Right kidney (tissue), 9 donors: ENCODE data around the gene EEF1E1.
A peak's percentile ranks its signal among the peaks of the same experiment; 100 is the strongest.

Experiments
- DNase-seq: peaks from one replicate; pipeline ENCODE4 v3.0.0-alpha.2; 2016
- long read RNA-seq, 8 donors: transcript quantifications; one replicate each; lab custom pipeline, GENCODE V29; 2026

Gene EEF1E1
- long read RNA-seq, donor 1, transcript EEF1E1-201 (4 exons, 1,077 nt): major isoform, 53 of 106 reads
- long read RNA-seq, donor 1, transcript EEF1E1-205 (3 exons, 654 nt): minor isoform, 10 of 106 reads
- long read RNA-seq, donor 1, partial matches to known transcripts: 36 of 106 reads
- long read RNA-seq, donor 1, other reads (novel, unspliced or antisense): 5 of 106 reads
- long read RNA-seq, donor 2, transcript EEF1E1-201 (4 exons, 1,077 nt): major isoform, 28 of 44 reads
- long read RNA-seq, donor 2, transcript EEF1E1-205 (3 exons, 654 nt): minor isoform, 6 of 44 reads
- long read RNA-seq, donor 2, partial matches to known transcripts: 10 of 44 reads
- long read RNA-seq, donor 2, other reads (novel, unspliced or antisense): 0 of 44 reads
- long read RNA-seq, donor 3, transcript EEF1E1-201 (4 exons, 1,077 nt): major isoform, 11 of 24 reads
- long read RNA-seq, donor 3, partial matches to known transcripts: 12 of 24 reads
- long read RNA-seq, donor 3, other reads (novel, unspliced or antisense): 0 of 24 reads
- long read RNA-seq, donor 4, transcript EEF1E1-205 (3 exons, 654 nt): minor isoform, 7 of 63 reads
- long read RNA-seq, donor 4, transcript EEF1E1-201 (4 exons, 1,077 nt): major isoform, 27 of 63 reads
- long read RNA-seq, donor 4, partial matches to known transcripts: 29 of 63 reads
- long read RNA-seq, donor 4, other reads (novel, unspliced or antisense): 0 of 63 reads
- long read RNA-seq, donor 5, transcript EEF1E1-205 (3 exons, 654 nt): minor isoform, 10 of 104 reads
- long read RNA-seq, donor 5, transcript EEF1E1-201 (4 exons, 1,077 nt): major isoform, 54 of 104 reads
- long read RNA-seq, donor 5, partial matches to known transcripts: 38 of 104 reads
- long read RNA-seq, donor 5, other reads (novel, unspliced or antisense): 0 of 104 reads
- long read RNA-seq, donor 6, transcript EEF1E1-201 (4 exons, 1,077 nt): major isoform, 26 of 48 reads
- long read RNA-seq, donor 6, transcript EEF1E1-205 (3 exons, 654 nt): minor isoform, 5 of 48 reads
- long read RNA-seq, donor 6, partial matches to known transcripts: 16 of 48 reads
- long read RNA-seq, donor 6, other reads (novel, unspliced or antisense): 0 of 48 reads
- long read RNA-seq, donor 7, transcript EEF1E1-201 (4 exons, 1,077 nt): major isoform, 47 of 82 reads
- long read RNA-seq, donor 7, transcript EEF1E1-205 (3 exons, 654 nt): minor isoform, 11 of 82 reads
- long read RNA-seq, donor 7, partial matches to known transcripts: 22 of 82 reads
- long read RNA-seq, donor 7, other reads (novel, unspliced or antisense): 0 of 82 reads
- long read RNA-seq, donor 8, transcript EEF1E1-201 (4 exons, 1,077 nt): major isoform, 39 of 77 reads
- long read RNA-seq, donor 8, partial matches to known transcripts: 34 of 77 reads
- long read RNA-seq, donor 8, other reads (novel, unspliced or antisense): 0 of 77 reads

DNA sequence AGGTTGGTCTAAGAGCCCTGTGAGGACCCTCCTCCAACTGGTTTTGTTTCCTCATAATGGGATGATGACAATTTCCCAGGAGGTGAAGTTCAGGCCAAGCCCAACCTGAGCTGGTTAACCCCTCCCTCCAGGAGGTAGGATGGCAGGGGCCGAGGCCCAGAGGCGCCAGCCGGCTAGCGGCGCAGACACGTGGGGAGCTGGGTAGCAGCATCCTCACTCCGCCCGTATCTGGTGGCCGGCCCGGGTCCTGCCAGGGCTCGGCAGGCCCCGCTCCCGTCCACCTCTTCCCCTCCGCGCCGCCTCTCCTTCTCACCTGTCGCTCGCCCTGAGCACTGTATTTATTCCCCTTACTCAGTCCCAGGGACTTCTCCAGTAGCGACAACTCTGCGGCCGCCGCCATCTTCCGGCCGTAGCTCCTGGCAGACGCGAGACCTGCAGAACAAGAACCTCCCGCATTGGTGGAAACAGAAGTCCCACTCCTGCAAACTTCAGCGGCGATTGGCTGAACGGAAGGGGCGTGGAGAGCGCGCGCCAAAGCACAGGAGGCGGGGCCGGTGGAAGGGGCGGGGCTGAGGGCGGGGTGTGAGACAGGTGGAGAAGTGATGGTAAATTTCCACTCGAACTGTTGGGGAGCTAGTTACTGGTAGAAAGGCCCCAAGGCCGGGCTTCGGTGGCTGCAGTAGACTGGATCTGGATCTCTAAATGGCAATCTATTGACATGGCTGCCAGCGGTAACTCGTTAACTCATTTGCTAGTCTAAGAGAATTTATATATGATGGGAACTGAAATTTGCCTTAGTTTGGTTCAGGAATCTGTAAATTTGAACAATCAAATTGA is at the start of gene EEF1E1:
EEF1E1 (minus strand) TSS at position 427 of the 837 bp plus-strand sequence; CDS start at position 400, 27 bp downstream.
- peak; percentile 93 for DNase-seq

- no peak for DNase-seq
Measured at GRCh38 chr6:8149350-8149749, 47.0 kb upstream of the EEF1E1 start.

DNA sequence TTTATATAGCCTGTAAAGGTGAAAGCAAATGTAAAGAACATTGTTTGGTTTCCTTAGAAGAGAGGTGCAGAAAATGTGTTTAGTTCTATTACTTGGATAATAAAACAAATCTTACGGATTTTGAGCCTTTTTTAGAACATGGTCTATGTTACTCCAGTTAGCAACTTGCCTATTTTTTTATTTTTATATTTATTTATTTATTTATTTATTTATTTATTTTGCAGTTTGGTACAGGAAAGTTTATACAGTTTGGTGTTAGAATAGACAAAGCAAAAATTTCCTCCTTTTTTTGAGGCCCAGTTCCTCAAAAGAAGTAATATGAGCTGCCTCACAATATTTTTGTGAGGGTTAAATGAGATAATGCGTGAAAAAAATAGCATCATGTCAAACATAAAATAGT is 41.6 kb upstream of the EEF1E1 start:
- no peak for DNase-seq

GRCh38 chr6:8139451-8139850 is 37.1 kb upstream of the EEF1E1 start:
- DNase-seq: no peak

DNA sequence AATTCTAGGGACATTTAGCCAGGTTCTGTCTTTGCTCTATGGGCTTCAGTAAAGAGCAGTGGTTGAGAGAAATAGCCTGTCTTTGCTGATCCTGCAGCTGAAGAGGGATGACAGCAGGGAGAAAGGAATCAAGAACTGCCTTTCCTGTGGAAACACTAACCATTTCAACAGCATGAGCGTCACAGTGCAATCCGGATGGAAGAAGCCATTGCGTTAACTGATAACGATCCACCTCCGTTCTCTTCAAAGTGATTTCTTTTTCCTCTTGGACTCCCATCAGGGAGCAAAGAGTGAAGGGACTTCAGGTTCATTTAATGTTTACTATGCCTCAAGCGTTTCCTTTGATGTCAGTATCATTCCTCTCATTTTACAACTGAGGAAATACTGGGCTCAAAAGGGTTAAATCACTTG is 35.2 kb upstream of the EEF1E1 start:
- DNase-seq: no peak

GRCh38 chr6:8135276-8135675 is 32.9 kb upstream of the EEF1E1 start:
- DNase-seq: no peak

DNA sequence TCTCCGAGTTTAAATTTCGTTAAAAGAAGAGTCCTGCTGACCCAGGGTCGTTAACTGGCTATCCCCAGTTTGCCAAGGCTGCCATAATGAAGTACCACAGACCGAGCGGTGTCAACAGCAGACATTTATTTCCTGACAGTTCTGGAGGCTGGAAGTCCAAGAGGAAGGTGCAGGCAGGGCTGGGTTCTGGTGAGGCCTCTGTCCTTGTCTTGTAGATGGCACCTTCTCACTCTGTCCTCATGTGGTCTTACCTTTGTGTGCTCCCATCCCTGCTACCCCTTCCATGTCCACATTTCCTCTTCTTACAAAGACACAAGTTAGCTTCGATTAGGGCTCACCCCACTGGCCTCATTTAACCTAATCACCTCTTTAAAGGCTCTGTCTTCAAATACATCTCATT is 29.8 kb upstream of the EEF1E1 start:
- DNase-seq: no peak

- peak; percentile 40 for DNase-seq
Measured at GRCh38 chr6:8131265-8131897, 29.0 kb upstream of the EEF1E1 start.

DNA sequence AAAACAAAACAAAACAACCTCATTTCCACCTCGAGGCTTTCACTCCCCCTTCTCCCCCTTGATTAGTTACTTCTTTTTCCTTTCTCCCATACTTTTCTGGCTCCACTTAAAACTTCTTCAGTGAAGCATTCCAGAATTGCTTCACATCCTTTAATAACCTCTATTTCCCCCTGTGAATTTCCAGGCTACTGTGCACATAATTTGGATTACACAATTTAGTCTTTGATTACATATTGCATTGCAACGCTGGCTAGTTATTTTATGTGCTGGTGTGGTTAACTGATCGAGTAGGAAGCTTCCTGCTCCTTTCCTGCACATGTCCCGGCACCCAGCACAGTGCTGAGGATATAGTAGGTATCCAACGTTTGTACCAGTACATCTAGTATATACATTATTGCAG is 28.1 kb upstream of the EEF1E1 start:
- no peak for DNase-seq

DNA sequence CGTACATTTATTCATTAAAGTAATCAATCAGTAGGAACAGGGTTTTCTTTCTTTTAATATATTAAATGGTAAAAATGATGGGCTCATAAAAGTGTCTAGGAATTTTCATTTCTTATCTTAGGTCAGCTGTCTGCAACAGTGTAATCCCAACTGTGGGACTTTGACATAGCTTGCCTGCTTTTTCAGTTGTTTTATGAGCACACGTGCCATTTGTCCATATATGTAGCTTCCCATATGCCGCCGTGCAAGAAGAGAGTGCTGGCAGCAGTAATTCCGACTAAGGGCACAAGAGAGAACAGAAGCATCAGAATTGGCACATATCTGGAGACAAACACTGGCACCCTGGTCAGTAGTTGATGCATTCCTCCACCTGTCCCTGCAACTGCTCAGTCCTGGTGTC is 20.9 kb upstream of the EEF1E1 start:
- no peak for DNase-seq

DNA sequence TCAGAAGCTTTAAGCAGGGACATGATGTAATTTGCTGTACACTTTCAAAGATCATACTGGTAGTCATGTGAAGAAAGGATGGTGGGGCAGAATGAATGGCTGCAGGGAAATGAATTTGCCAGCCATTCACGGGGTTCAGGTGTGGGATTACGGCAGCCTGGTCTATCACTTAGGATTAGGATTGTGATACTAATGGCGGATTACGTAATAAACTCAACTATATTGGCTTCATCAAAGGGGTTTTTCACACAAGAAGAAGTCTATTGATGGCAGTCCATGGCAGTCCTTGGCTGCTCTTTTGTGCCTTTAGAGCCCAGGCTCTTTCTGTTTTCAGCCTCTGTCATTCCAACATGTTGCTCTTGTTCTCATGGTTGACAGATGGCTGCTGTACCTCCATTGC is 12.6 kb upstream of the EEF1E1 start:
- DNase-seq: no peak

GRCh38 chr6:8113131-8113654 is 10.8 kb upstream of the EEF1E1 start:
- DNase-seq: no peak

- no peak for DNase-seq
Measured at GRCh38 chr6:8110725-8111124, 8.4 kb upstream of the EEF1E1 start.

DNA sequence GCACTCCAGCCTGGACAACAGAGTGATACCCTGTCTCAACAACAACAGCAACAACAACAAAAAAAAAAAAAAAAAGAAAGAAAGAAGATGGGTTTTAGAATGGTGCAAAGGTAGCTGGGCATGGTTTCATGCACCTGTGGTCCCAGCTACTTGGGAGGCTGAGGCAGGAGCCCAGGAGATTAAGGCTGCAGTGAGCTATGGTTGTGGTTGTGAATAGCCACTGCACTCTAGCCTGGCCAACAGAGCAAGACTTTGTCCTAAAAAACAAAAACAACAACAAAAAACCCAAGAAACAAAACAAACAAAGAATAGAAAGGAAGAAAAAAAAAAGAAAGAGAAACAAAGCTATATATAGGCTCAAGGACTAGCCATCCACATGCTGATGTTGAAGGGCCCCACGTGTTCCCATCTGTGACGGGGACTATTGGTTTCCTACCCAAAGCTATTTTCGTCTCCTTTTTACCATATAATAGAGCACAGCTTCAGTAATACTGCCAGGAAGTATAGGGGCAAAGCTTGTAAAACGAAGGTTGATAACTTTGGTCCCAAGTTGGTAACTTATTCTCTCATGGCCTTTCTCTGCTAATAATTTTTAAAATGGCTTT is 7.9 kb upstream of the EEF1E1 start:
- no peak for DNase-seq

DNA sequence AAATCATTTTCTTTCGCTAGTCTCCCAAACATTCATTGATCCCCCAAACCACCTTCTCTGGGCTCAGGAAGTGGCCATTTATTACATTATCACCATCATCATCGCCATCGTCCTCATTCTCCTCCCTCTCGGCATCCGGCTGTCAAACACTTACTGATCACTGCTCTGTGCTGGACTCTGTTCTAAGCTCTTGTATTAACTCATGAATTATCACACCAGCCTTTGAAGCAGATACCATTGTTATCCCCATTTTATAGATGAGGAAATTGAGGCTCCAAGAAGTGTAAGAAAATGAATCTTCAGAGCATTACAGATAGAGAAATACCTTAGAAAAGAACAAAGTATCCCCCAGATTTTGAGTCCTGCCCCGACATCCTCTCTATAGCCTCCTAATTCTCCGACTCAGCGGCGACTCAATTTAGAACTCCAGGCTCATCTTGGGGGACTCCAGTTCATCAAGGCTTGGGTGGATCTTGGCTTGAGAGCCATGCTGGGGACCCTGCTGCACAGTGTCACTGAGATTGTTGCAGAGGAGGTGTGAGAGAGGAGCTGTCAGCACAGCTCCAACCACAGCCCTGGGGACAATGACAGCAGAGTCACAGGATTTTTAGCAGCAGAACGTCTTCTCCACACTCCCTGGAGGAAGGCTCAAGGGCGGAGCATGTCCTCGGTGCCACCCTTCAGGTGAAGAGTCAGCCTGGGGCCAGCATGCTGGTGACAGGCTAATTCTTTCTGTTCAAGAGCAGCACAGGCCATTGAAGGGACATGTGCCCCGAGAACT is 6.6 kb upstream of the EEF1E1 start:
- DNase-seq: no peak

- no peak for DNase-seq
Measured at GRCh38 chr6:8108031-8108660, 5.8 kb upstream of the EEF1E1 start.

DNA sequence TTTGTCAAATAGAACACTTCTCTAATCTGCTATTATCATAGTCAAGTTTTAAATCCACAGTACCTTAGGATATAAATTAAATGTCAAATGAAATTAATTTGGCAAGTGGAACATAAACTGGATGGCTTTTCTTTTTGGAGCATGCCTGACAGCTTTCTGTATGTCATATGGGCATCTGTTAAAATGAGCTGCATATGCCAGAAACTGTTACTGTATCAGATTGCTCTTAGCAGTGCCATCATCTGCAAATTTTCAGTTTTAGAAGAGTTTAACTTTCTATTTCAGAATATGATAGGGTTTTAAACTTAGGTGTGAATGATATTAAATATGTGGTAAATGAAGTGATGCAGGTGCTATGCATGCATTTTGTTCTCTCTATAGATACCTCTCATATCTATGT is 3.4 kb upstream of the EEF1E1 start:
- no peak for DNase-seq

DNA sequence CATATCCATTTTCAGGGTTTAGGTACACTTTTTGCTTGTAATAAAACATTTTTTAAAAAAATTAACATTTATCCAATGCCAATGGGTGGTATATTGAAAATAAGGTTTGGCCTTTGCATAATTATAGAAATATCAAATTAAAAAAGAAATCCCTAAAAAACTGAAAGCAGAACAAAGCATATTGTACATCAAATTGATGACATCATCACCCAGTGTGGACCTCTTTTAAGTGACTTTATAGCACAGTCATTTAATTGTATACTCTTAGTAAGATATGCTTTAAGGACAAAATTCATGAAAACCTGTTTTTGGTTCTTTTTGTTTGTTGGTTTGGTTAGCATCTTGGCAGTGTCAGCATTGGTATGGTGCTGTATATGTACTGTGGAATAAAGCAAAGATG is 1.4 kb upstream of the EEF1E1 start:
- DNase-seq: no peak
